ENCODE results near the gene LAMTOR4. TPM values are rescaled to one million over a fixed set of nuclear protein-coding genes. Genes with fewer than 3 reads are reported as not detected.

LAMTOR4 gene
- total and polyA plus RNA-seq, 2 of the 13 experiments (the other 11 are each of a cell fraction or from before 2014, with no cell fraction given) = 115 to 118 TPM

DNA sequence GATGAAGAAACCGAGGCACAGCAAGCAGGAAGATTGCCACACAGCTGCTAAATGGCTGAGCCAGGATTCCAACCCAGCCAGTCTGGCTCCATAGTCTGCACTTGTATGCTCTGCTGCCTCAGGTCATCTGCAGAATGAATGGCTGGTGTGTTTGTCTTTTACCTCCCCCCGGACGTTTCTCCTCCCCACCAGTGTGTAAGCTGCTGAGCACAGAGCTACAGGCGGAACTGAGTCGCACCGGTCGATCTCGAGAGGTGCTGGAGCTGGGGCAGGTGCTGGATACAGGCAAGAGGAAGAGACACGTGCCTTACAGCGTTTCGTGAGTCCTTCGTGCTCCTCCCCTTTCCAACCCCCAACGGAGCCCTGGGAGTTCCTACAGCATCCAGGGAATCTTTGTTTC is 26.7 kb upstream of the LAMTOR4 start (continued):
- no peak for TF ChIP-seq ZNF577 (CRISPR knock-in tag; IDR thresholded peaks at IDR 0.05; ENCODE audit: borderline replicate concordance, low read depth)
- TF ChIP-seq, protein P1, sequence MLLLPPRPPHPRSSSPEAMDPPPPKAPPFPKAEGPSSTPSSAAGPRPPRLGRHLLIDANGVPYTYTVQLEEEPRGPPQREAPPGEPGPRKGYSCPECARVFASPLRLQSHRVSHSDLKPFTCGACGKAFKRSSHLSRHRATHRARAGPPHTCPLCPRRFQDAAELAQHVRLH (CRISPR knock-in tag; IDR thresholded peaks at IDR 0.05; ENCODE audit: borderline replicate concordance, low read depth) = peak; percentile 57
- TF ChIP-seq HNF1B (CRISPR knock-in tag; IDR thresholded peaks at IDR 0.05) = 0 out of 2 replicates have a peak, but pooled peaks have one; percentile 11
- no peak for TF ChIP-seq SRF (IDR thresholded peaks at IDR 0.05; ENCODE audit: low read depth, low read length)
- no peak for TF ChIP-seq GLI4 (CRISPR knock-in tag; IDR thresholded peaks at IDR 0.05; ENCODE audit: borderline replicate concordance)
- TF ChIP-seq ZNF792 (CRISPR knock-in tag; IDR thresholded peaks at IDR 0.05) = peak; percentile 33
- no peak for TF ChIP-seq GABPA (IDR thresholded peaks at IDR 0.05; ENCODE audit: low read depth, low read length)
- TF ChIP-seq GABPA (CRISPR knock-in tag; IDR thresholded peaks at IDR 0.05; ENCODE audit: low read depth) = peak; percentile 66
- no peak for TF ChIP-seq HNRNPLL (IDR thresholded peaks at IDR 0.05; ENCODE audit: low read depth, low read length, poor library complexity, severe bottlenecking)
- TF ChIP-seq ZSCAN31 (CRISPR knock-in tag; IDR thresholded peaks at IDR 0.05; ENCODE audit: low read depth) = peak; percentile 62; the same call in 1 of the 2 replicates
- TF ChIP-seq MXD4 (CRISPR knock-in tag; IDR thresholded peaks at IDR 0.05) = peak; percentile 67; the same call in 1 of the 2 replicates
- 0 out of 2 replicates have a peak, but pooled peaks have one; percentile 38 for TF ChIP-seq BATF2 (CRISPR knock-in tag; IDR thresholded peaks at IDR 0.05)
- TF ChIP-seq ZFP36 (IDR thresholded peaks at IDR 0.05; ENCODE audit: borderline replicate concordance, low read depth, low read length, partially characterized antibody) = no peak
- TF ChIP-seq MZF1 (CRISPR knock-in tag; IDR thresholded peaks at IDR 0.05; ENCODE audit: borderline replicate concordance) = no peak
- TF ChIP-seq ZNF512 (CRISPR knock-in tag; IDR thresholded peaks at IDR 0.05) = no peak
- no peak for TF ChIP-seq ZFP62 (CRISPR knock-in tag; IDR thresholded peaks at IDR 0.05)
- no peak for TF ChIP-seq NBN (conservative IDR thresholded peaks at IDR 0.05)
- TF ChIP-seq PCBP2 (optimal IDR thresholded peaks at IDR 0.05; ENCODE audit: low read depth, low read length, poor library complexity, severe bottlenecking) = no peak
- peak; percentile 56; the same call in 1 of the 2 replicates for TF ChIP-seq RCOR2 (CRISPR knock-in tag; IDR thresholded peaks at IDR 0.05)
- peak; percentile 44; the same call in 1 of the 2 replicates for TF ChIP-seq ATF2 (CRISPR knock-in tag; IDR thresholded peaks at IDR 0.05)
- no peak for TF ChIP-seq ZBTB42 (CRISPR knock-in tag; IDR thresholded peaks at IDR 0.05)
- no peak for TF ChIP-seq NFE2 (CRISPR knock-in tag; IDR thresholded peaks at IDR 0.05)
- no peak for TF ChIP-seq DR1 (CRISPR knock-in tag; IDR thresholded peaks at IDR 0.05)
